ENCODE results near the gene AKR1C3.
"Not testable (repeated sequence)": the region's sequence is repeated elsewhere in the genome, so short reads cannot be mapped to it uniquely, and the experiment has no call there.

The AKR1C3 gene

GRCh38 chr10:5094265-5095205, at the start of gene AKR1C3:
Gene AKR1C3, plus strand, starts transcription at chr10:5094414. Its CDS starts 31 bp downstream, at chr10:5094445.
- DNase-seq = no peak

- no peak for DNase-seq
Observed at GRCh38 chr10:5045095-5045494, 49.1 kb upstream of the AKR1C3 start.

- no peak for DNase-seq
Observed at GRCh38 chr10:5046410-5046809, 47.8 kb upstream of the AKR1C3 start.

GRCh38 chr10:5047055-5047454, 47.2 kb upstream of the AKR1C3 start:
- not testable (repeated sequence) for DNase-seq

- DNase-seq = peak; percentile 8
Observed at GRCh38 chr10:5047912-5048628, 46.1 kb upstream of the AKR1C3 start.

GRCh38 chr10:5052951-5053500, 41.2 kb upstream of the AKR1C3 start:
- DNase-seq = not testable (repeated sequence)

- not testable (repeated sequence) for DNase-seq
Observed at GRCh38 chr10:5054831-5055230, 39.4 kb upstream of the AKR1C3 start.

GRCh38 chr10:5059267-5059666, 34.9 kb upstream of the AKR1C3 start:
- not testable (repeated sequence) for DNase-seq

GRCh38 chr10:5060791-5061190, 33.4 kb upstream of the AKR1C3 start:
- not testable (repeated sequence) for DNase-seq

GRCh38 chr10:5064656-5065055, 29.6 kb upstream of the AKR1C3 start:
- DNase-seq = no peak

- DNase-seq = no peak
Observed at GRCh38 chr10:5068274-5068984, 25.8 kb upstream of the AKR1C3 start.

- no peak for DNase-seq
Observed at GRCh38 chr10:5070648-5071410, 23.4 kb upstream of the AKR1C3 start.

- no peak for DNase-seq
Observed at GRCh38 chr10:5071411-5072198, 22.6 kb upstream of the AKR1C3 start.

GRCh38 chr10:5073659-5074058, 20.6 kb upstream of the AKR1C3 start:
- no peak for DNase-seq

GRCh38 chr10:5076615-5077014, 17.6 kb upstream of the AKR1C3 start:
- DNase-seq = no peak

GRCh38 chr10:5078547-5079180, 15.6 kb upstream of the AKR1C3 start:
- no peak for DNase-seq

GRCh38 chr10:5079306-5079830, 14.8 kb upstream of the AKR1C3 start:
- DNase-seq = no peak

- no peak for DNase-seq
Observed at GRCh38 chr10:5079836-5080235, 14.4 kb upstream of the AKR1C3 start.

GRCh38 chr10:5081091-5081490, 13.1 kb upstream of the AKR1C3 start:
- no peak for DNase-seq

GRCh38 chr10:5088703-5089261, 5.4 kb upstream of the AKR1C3 start:
- no peak for DNase-seq

All from activated CD4-positive, alpha-beta T cell treated with anti-CD3 and anti-CD28 coated beads, Interleukin-2, amount 50 U/mL, for 16 hours (primary cell).